ENCODE data around the gene GDPD4.

GDPD4 gene

GRCh38 chr11:77270921-77271320, 30.6 kb downstream of the GDPD4 start:
- no peak for TF ChIP-seq CTCF (conservative IDR thresholded peaks at IDR 0.05; ENCODE audit: low read length)
- Histone ChIP-seq H3K9ac (ENCODE audit: low read depth, low read length, poor library complexity, severe bottlenecking) (no peak overlapping the region), H4K20me1 (ENCODE audit: insufficient read depth, low read length, poor library complexity, severe bottlenecking) (no peaks in the 10 kb centered on the region), H3K4me3 (ENCODE audit: low read length, poor library complexity, severe bottlenecking) (no peak overlapping the region), H3K4me1 (ENCODE audit: insufficient read depth, low read length, poor library complexity, severe bottlenecking) (no peaks in the 10 kb centered on the region), H3K79me2 (ENCODE audit: insufficient read depth, low read length) (no peaks in the 10 kb centered on the region), H3K9me2 (replicated peaks; ENCODE audit: low read depth, low read length) (no peaks in the 10 kb centered on the region), H3K27me3 (ENCODE audit: insufficient read depth, low read length, poor library complexity, severe bottlenecking) (no peaks in the 10 kb centered on the region), H3K4me2 (ENCODE audit: low read depth, low read length, poor library complexity, severe bottlenecking) (no peak overlapping the region), H3F3A (ENCODE audit: low read depth) (no peaks in the 10 kb centered on the region), H2AFZ (ENCODE audit: low read length) (no peak overlapping the region), H3K36me3 (ENCODE audit: insufficient read depth, low read length) (no peaks in the 10 kb centered on the region), H3K9me3 (ENCODE audit: insufficient read depth, low read depth, low read length) (no peaks in the 10 kb centered on the region)

GRCh38 chr11:77269484-77270123, 31.9 kb downstream of the GDPD4 start:
- H2AFZ ChIP-seq (ENCODE audit: low read length): no peak overlapping the region
- TF ChIP-seq EZH2phosphoT487 (IDR thresholded peaks at IDR 0.05; ENCODE audit: borderline replicate concordance): no peak
- TF ChIP-seq CTCF (conservative IDR thresholded peaks at IDR 0.05; ENCODE audit: low read length): no peak
- H3K9me3 ChIP-seq (ENCODE audit: insufficient read depth, low read depth, low read length): no peaks in the 10 kb centered on the region
- no peak overlapping the region for H3K4me3 ChIP-seq (ENCODE audit: low read length, poor library complexity, severe bottlenecking)
- no peak overlapping the region for H3K4me2 ChIP-seq (ENCODE audit: low read depth, low read length, poor library complexity, severe bottlenecking)
- no peaks in the 10 kb centered on the region for H3K4me1 ChIP-seq (ENCODE audit: insufficient read depth, low read length, poor library complexity, severe bottlenecking)
- no peaks in the 10 kb centered on the region for H3K79me2 ChIP-seq (ENCODE audit: insufficient read depth, low read length)
- H4K20me1 ChIP-seq (ENCODE audit: insufficient read depth, low read length, poor library complexity, severe bottlenecking): no peaks in the 10 kb centered on the region
- no peaks in the 10 kb centered on the region for H3F3A ChIP-seq (ENCODE audit: low read depth)
- H3K9me2 ChIP-seq (replicated peaks; ENCODE audit: low read depth, low read length): no peaks in the 10 kb centered on the region
- no peak overlapping the region for H3K9ac ChIP-seq (ENCODE audit: low read depth, low read length, poor library complexity, severe bottlenecking)
- no peaks in the 10 kb centered on the region for H3K36me3 ChIP-seq (ENCODE audit: insufficient read depth, low read length)
- no peaks in the 10 kb centered on the region for H3K27me3 ChIP-seq (ENCODE audit: insufficient read depth, low read length, poor library complexity, severe bottlenecking)

- H3K79me2 ChIP-seq (ENCODE audit: insufficient read depth, low read length): no peaks in the 10 kb centered on the region
- H3K4me3 ChIP-seq (ENCODE audit: low read length, poor library complexity, severe bottlenecking): no peak overlapping the region
- H4K20me1 ChIP-seq (ENCODE audit: insufficient read depth, low read length, poor library complexity, severe bottlenecking): no peaks in the 10 kb centered on the region
- H3K9me3 ChIP-seq (ENCODE audit: insufficient read depth, low read depth, low read length): no peaks in the 10 kb centered on the region
- H3K36me3 ChIP-seq (ENCODE audit: insufficient read depth, low read length): no peaks in the 10 kb centered on the region
- H3K4me1 ChIP-seq (ENCODE audit: insufficient read depth, low read length, poor library complexity, severe bottlenecking): no peaks in the 10 kb centered on the region
- H3K9me2 ChIP-seq (replicated peaks; ENCODE audit: low read depth, low read length): no peaks in the 10 kb centered on the region
- no peaks in the 10 kb centered on the region for H3K27me3 ChIP-seq (ENCODE audit: insufficient read depth, low read length, poor library complexity, severe bottlenecking)
- H2AFZ ChIP-seq (ENCODE audit: low read length): no peak overlapping the region
- no peak overlapping the region for H3K4me2 ChIP-seq (ENCODE audit: low read depth, low read length, poor library complexity, severe bottlenecking)
- TF ChIP-seq EZH2phosphoT487 (IDR thresholded peaks at IDR 0.05; ENCODE audit: borderline replicate concordance): no peak
- no peak for TF ChIP-seq CTCF (conservative IDR thresholded peaks at IDR 0.05; ENCODE audit: low read length)
- no peak overlapping the region for H3K9ac ChIP-seq (ENCODE audit: low read depth, low read length, poor library complexity, severe bottlenecking)
- no peaks in the 10 kb centered on the region for H3F3A ChIP-seq (ENCODE audit: low read depth)
These were observed 33.5 kb downstream of the GDPD4 start for GRCh38 chr11:77267962-77268361.
